Spleen (tissue), 11 donors: ENCODE data around the gene HADH. TPM values are rescaled to one million over a fixed set of nuclear protein-coding genes. Genes with fewer than 3 reads are reported as not detected.

ENCODE experiments used
- DNase-seq: peaks from one replicate; pipeline ENCODE4 v3.0.0-alpha.2; 2020
- H3K27ac ChIP-seq, 8 donors: fragments of 200-600 bp; sonication (generic) in 7 of 8; 1 replicate in 4 of 8; 2 replicates in 4 of 8; pipeline versions ENCODE4 v1.5.0 to v1.8.0; 2016 to 2021; ENCODE audit warnings: inconsistent platforms in 4 of 8, mild to moderate bottlenecking in 4 of 8, moderate library complexity in 1 of 8
- H3K27me3 ChIP-seq, 7 donors: fragments of 200-600 bp; sonication (generic) in 6 of 7; replicated peaks in 1 of 7; 1 replicate in 4 of 7; 2 replicates in 3 of 7; pipeline versions ENCODE4 v1.5.0 to v1.8.0; 2016 to 2021; ENCODE audit warnings: inconsistent platforms in 3 of 7, mild to moderate bottlenecking in 1 of 7
- H3K36me3 ChIP-seq, 6 donors: fragments of 200-600 bp; sonication (generic) in 5 of 6; 1 replicate in 4 of 6; 2 replicates in 2 of 6; pipeline versions ENCODE4 v1.5.0 to v1.8.0; 2016 to 2021; ENCODE audit warnings: inconsistent platforms in 2 of 6
- H3K4me1 ChIP-seq, 6 donors: fragments of 200-600 bp; sonication (generic) in 5 of 6; 1 replicate in 3 of 6; 2 replicates in 3 of 6; pipeline versions ENCODE4 v1.5.0 to v1.8.0; 2016 to 2021; ENCODE audit warnings: inconsistent platforms in 3 of 6
- H3K4me3 ChIP-seq, 8 donors: fragments of 200-600 bp; sonication (generic) in 7 of 8; 1 replicate in 4 of 8; 2 replicates in 4 of 8; pipeline versions ENCODE4 v1.5.0 to v1.8.0; 2016 to 2021; ENCODE audit warnings: inconsistent platforms in 4 of 8, mild to moderate bottlenecking in 4 of 8, moderate library complexity in 2 of 8
- H3K9me3 ChIP-seq, 8 donors: fragments of 200-600 bp; sonication (generic) in 7 of 8; 1 replicate in 4 of 8; 2 replicates in 4 of 8; pipeline versions ENCODE4 v1.5.0 to v1.8.0; 2016 to 2021; ENCODE audit warnings: inconsistent platforms in 4 of 8
- CTCF ChIP-seq, 11 experiments: fragments of 200-600 bp in 7 of 11; fragments of 450-650 bp in 4 of 11; sonication (generic) in 4 of 11; IDR thresholded peaks in 8 of 11; conservative IDR thresholded peaks in 3 of 11; 1 replicate in 7 of 11; 2 replicates in 4 of 11; pipeline versions ENCODE4 v1.4.0 to v1.8.0; 2016 to 2021; ENCODE audit warnings: antibody characterized with exemption in 11 of 11, inconsistent platforms in 4 of 11, mild to moderate bottlenecking in 1 of 11
- POLR2A ChIP-seq, 3 donors: fragments of 450-650 bp; IDR thresholded peaks; one replicate each; pipeline ENCODE4 v1.5.1; 2017; ENCODE audit warnings: antibody characterized with exemption in 3 of 3, mild to moderate bottlenecking in 1 of 3
- POLR2AphosphoS5 ChIP-seq, 3 donors: sonication (generic); formaldehyde crosslinking; IDR thresholded peaks; one replicate each; pipeline ENCODE4 v1.5.1; 2017; ENCODE audit warnings: antibody characterized with exemption in 3 of 3
- WGBS, 5 donors: extraction: QIAGEN DNeasy Blood & Tissue Kit in 3 of 5; methylation state at CpG; one replicate each; pipeline versions ENCODE4 v1.1.5 to v1.1.7; 2013 to 2018; 5-methylcytosine and 5-hydroxymethylcytosine counted together
- intact Hi-C: fragments of 100-400 bp; cut with DNase I; formaldehyde crosslinking; loops from one replicate; pipeline ENCODE4 v1.15.0; 2023; ENCODE audit warnings: low total_unique reads
- polyA plus RNA-seq, 3 donors: library from polyadenylated mRNA; stranded (reverse); fragments of 200-250 nt; gene quantifications; one replicate each; pipeline ENCODE4 v1.2.1, GENCODE V29; 2013
- total RNA-seq, 7 donors: library from RNA; depleted of rRNA in 3 of 7; stranded (reverse); fragments of >200 nt in 3 of 7; fragmentation: NEBNext Ultra II Directional in 4 of 7; extraction: Animal tissue kit (Norgen Biotek cat#: 25700) in 4 of 7; gene quantifications; one replicate each; pipeline versions ENCODE4 v1.1.0 to v1.2.1, GENCODE V29; 2016 to 2021
- donor health status: healthy with polysubstance abuse.
- donor health status: DM: no; HTN: no; CAD: no; lungs with moderate emphysema.
- donor health status: DM: no; HTN: no; CAD: no.
- donor health status: Bipolar disorder and iron deficiency.
- donor health status: healthy.
- donor health status: DM: no; HTN: no; CAD: no.
- donor health status: DM: yes; HTN: yes; CAD: no.

The HADH gene
- total and polyA plus RNA-seq, 10 donors, result 24.4 to 39.9 (median 29.1) TPM

GRCh38 chr4:108001540-108002135, 11.9 kb downstream of the HADH start:
- Histone ChIP-seq H3K36me3 (peaks cover 0 to 11% (median 0%) of the 10 kb centered on the region in 6 donors), H3K4me1 (peaks cover 0 to 15% (median 0%) of the 10 kb centered on the region in 6 donors), H3K9me3 (no peaks in the 10 kb centered on the region), H3K27ac (no peak overlapping the region), H3K27me3 (no peaks in the 10 kb centered on the region), H3K4me3 (no peak overlapping the region)
- TF ChIP-seq CTCF (IDR thresholded peaks at IDR 0.05 in 8 of 11, conservative IDR thresholded peaks at IDR 0.05 in 3 of 11) (no peak), POLR2A (IDR thresholded peaks at IDR 0.05) (no peak), POLR2AphosphoS5 (IDR thresholded peaks at IDR 0.05) (no peak)
- DNase-seq, result no peak
- 91 to 95% (median 93%) methylated on average over 3 of the region's 3 CpGs for WGBS, 5 donors
- intact Hi-C loops, result no loop called here

- intact Hi-C loops, result no loop called here
- peaks cover 0 to 7% (median 0%) of the 10 kb centered on the region in 6 donors for H3K36me3 ChIP-seq
- H3K9me3 ChIP-seq, result no peaks in the 10 kb centered on the region
- no peak overlapping the region for H3K27ac ChIP-seq
- TF ChIP-seq POLR2A (IDR thresholded peaks at IDR 0.05) (no peak), POLR2AphosphoS5 (IDR thresholded peaks at IDR 0.05) (no peak), CTCF (IDR thresholded peaks at IDR 0.05 in 8 of 11, conservative IDR thresholded peaks at IDR 0.05 in 3 of 11) (no peak)
- no peaks in the 10 kb centered on the region for H3K27me3 ChIP-seq
- H3K4me1 ChIP-seq, result no peaks in the 10 kb centered on the region
- WGBS, 5 donors, result 55 to 83% (median 75%) methylated on average over 4 of the region's 4 CpGs
- DNase-seq, result no peak
- H3K4me3 ChIP-seq, result no peak overlapping the region
These were observed 14.4 kb downstream of the HADH start for GRCh38 chr4:108003982-108004515.

GRCh38 chr4:108004646-108005045, 15.0 kb downstream of the HADH start:
- Histone ChIP-seq H3K9me3 (no peaks in the 10 kb centered on the region), H3K27me3 (no peaks in the 10 kb centered on the region), H3K4me1 (no peaks in the 10 kb centered on the region), H3K36me3 (peaks cover 0 to 7% (median 0%) of the 10 kb centered on the region in 6 donors), H3K4me3 (no peak overlapping the region), H3K27ac (no peak overlapping the region)
- no peak for TF ChIP-seq POLR2A (IDR thresholded peaks at IDR 0.05)
- TF ChIP-seq POLR2AphosphoS5 (IDR thresholded peaks at IDR 0.05), result no peak
- TF ChIP-seq CTCF (IDR thresholded peaks at IDR 0.05 in 8 of 11, conservative IDR thresholded peaks at IDR 0.05 in 3 of 11), result no peak
- no peak for DNase-seq
- 90 to 94% (median 93%) methylated on average over 2 of the region's 2 CpGs for WGBS, 5 donors
- intact Hi-C loops, result no loop called here

GRCh38 chr4:108005807-108006206, 16.1 kb downstream of the HADH start:
- H3K4me1 ChIP-seq, result no peaks in the 10 kb centered on the region
- H3K27me3 ChIP-seq, result no peaks in the 10 kb centered on the region
- no peak for DNase-seq
- H3K36me3 ChIP-seq, result peaks cover 0 to 11% (median 2%) of the 10 kb centered on the region in 6 donors
- no peak overlapping the region for H3K4me3 ChIP-seq
- intact Hi-C loops, result no loop called here
- WGBS, 5 donors, result 95 to 100% (median 96%) methylated on average over 1 of the region's 1 CpG
- H3K27ac ChIP-seq, result no peak overlapping the region
- no peaks in the 10 kb centered on the region for H3K9me3 ChIP-seq
- no peak for TF ChIP-seq POLR2AphosphoS5 (IDR thresholded peaks at IDR 0.05)
- TF ChIP-seq CTCF (IDR thresholded peaks at IDR 0.05 in 8 of 11, conservative IDR thresholded peaks at IDR 0.05 in 3 of 11), result no peak
- TF ChIP-seq POLR2A (IDR thresholded peaks at IDR 0.05), result no peak
